CD4-positive, alpha-beta memory T cell (primary cell): ENCODE results near the gene PCDHGB1. TPM values are rescaled to one million over a fixed set of nuclear protein-coding genes. Genes with fewer than 3 reads are reported as not detected.

Experiments used
- CTCF ChIA-PET: fragments of 350-600 bp; sonication (Branson Sonifier 250); formaldehyde crosslinking; loops from one replicate; lab custom pipeline; 2021; ENCODE audit warnings: inconsistent platforms; ENCODE audit not compliant: partially characterized antibody; lab: Charles Lee
- POLR2A ChIA-PET: fragments of 350-600 bp; sonication (Branson Sonifier 250); formaldehyde crosslinking; loops from one replicate; lab custom pipeline; 2021; ENCODE audit not compliant: partially characterized antibody; lab: Charles Lee
- DNase-seq, 5 donors: peaks; one replicate each; pipeline versions ENCODE4 v3.0.0 to v3.0.0-alpha.2; 2020 to 2022; ENCODE audit warnings: mixed read lengths in 1 of 5
- H3K27ac ChIP-seq: one replicate; pipeline ENCODE4 v1.7.0; 2013; ENCODE audit warnings: low read depth, low read length
- H3K27me3 ChIP-seq: 2 replicates; pipeline ENCODE4 v1.7.0; 2013; ENCODE audit warnings: mild to moderate bottlenecking, low read length, moderate library complexity; ENCODE audit not compliant: insufficient read depth
- H3K36me3 ChIP-seq: 2 replicates; pipeline ENCODE4 v1.7.0; 2013; ENCODE audit warnings: mild to moderate bottlenecking, low read length, moderate library complexity; ENCODE audit not compliant: insufficient read depth
- H3K4me1 ChIP-seq: 2 replicates; pipeline ENCODE4 v1.7.0; 2013; ENCODE audit warnings: mild to moderate bottlenecking, low read length, moderate library complexity; ENCODE audit not compliant: insufficient read depth
- H3K4me3 ChIP-seq, 2 donors: one replicate each; pipeline ENCODE4 v1.7.0; 2013; ENCODE audit warnings: low read length in 2 of 2, mild to moderate bottlenecking in 1 of 2
- H3K9me3 ChIP-seq, 2 donors: one replicate each; pipeline ENCODE4 v1.7.0; 2013; ENCODE audit warnings: low read length in 2 of 2, control low read depth in 1 of 2; ENCODE audit not compliant: control insufficient read depth in 1 of 2
- H3K27ac Mint-ChIP-seq, 7 donors: one replicate each; pipeline ENCODE4 v1.8.0; 2020 to 2021; ENCODE audit warnings: mixed read lengths in 7 of 7, mild to moderate bottlenecking in 6 of 7, inconsistent platforms in 3 of 7, moderate library complexity in 3 of 7
- H3K27me3 Mint-ChIP-seq, 2 donors: one replicate each; pipeline ENCODE4 v1.8.0; 2020 to 2021; ENCODE audit warnings: mixed read lengths in 2 of 2
- H3K36me3 Mint-ChIP-seq, 2 donors: one replicate each; pipeline ENCODE4 v1.8.0; 2020 to 2021; ENCODE audit warnings: mixed read lengths in 2 of 2, inconsistent platforms in 1 of 2, mild to moderate bottlenecking in 1 of 2
- H3K4me1 Mint-ChIP-seq, 4 donors: one replicate each; pipeline ENCODE4 v1.8.0; 2020 to 2021; ENCODE audit warnings: mixed read lengths in 4 of 4, mild to moderate bottlenecking in 1 of 4
- H3K4me3 Mint-ChIP-seq, 8 donors: one replicate each; pipeline ENCODE4 v1.8.0; 2020 to 2021; ENCODE audit warnings: mixed read lengths in 8 of 8, mild to moderate bottlenecking in 7 of 8, moderate library complexity in 6 of 8, inconsistent platforms in 3 of 8
- H3K9me3 Mint-ChIP-seq, 8 donors: one replicate each; pipeline ENCODE4 v1.8.0; 2020 to 2021; ENCODE audit warnings: mixed read lengths in 8 of 8, mild to moderate bottlenecking in 5 of 8, inconsistent platforms in 3 of 8, moderate library complexity in 1 of 8
- intact Hi-C: fragments of 100-400 bp; cut with micrococcal nuclease; formaldehyde crosslinking; loops from one replicate; pipeline ENCODE4 v1.15.1; 2023
- polyA plus RNA-seq, 2 donors: library from polyadenylated mRNA; unstranded; fragments of 300-500 nt; fragmentation: Illumina TruSeq; gene quantifications; one replicate each; pipeline ENCODE4 v1.2.3, GENCODE V29; 2021
- total RNA-seq, 2 experiments: library from RNA; stranded (reverse); gene quantifications; one replicate each; pipeline ENCODE4 v1.2.3, GENCODE V29; 2021

Gene PCDHGB1
- total and polyA plus RNA-seq, 4 experiments from 2014 or later: 0.17 to 0.26 TPM; not detected in 2

DNA sequence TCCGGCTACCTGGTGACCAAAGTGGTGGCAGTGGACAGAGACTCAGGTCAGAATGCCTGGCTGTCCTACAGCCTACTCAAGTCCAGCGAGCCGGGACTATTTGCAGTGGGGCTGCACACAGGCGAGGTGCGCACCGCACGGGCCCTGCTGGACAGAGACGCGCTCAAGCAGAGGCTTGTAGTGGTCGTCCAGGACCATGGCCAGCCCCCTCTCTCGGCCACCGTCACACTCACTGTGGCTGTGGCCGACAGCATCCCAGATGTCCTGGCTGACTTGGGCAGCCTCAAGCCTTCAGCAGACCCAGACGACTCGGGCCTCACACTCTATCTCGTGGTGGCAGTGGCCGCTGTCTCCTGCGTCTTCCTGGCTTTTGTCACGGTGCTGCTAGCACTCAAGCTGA lies 7.1 kb downstream of the PCDHGB1 start:
- POLR2A ChIA-PET: no interaction called here
- CTCF ChIA-PET: no interaction called here
- peaks cover 8 to 10% of the 10 kb centered on the region in 2 donors for H3K36me3 Mint-ChIP-seq
- H3K27ac Mint-ChIP-seq: no peak overlapping the region
- peaks cover 0 to 5% (median 2%) of the 10 kb centered on the region in 4 donors for H3K4me1 Mint-ChIP-seq
- no peak overlapping the region for H3K4me3 Mint-ChIP-seq
- H3K4me1 ChIP-seq: no peaks in the 10 kb centered on the region
- no peak for DNase-seq
- H3K4me3 ChIP-seq: no peak overlapping the region
- intact Hi-C loops: loop anchor here (10.0 kb wide), 1 partner anchor 198 kb away; no protein-coding TSS in a partner anchor
- H3K9me3 ChIP-seq: peaks cover 0 to 4% of the 10 kb centered on the region in 2 donors
- H3K27me3 Mint-ChIP-seq: peaks cover 43 to 45% of the 10 kb centered on the region in 2 donors
- no peak overlapping the region for H3K27ac ChIP-seq
- peaks cover 11% of the 10 kb centered on the region for H3K27me3 ChIP-seq
- H3K9me3 Mint-ChIP-seq: peaks cover 0 to 65% (median 52%) of the 10 kb centered on the region in 8 donors
- H3K36me3 ChIP-seq: no peaks in the 10 kb centered on the region

DNA sequence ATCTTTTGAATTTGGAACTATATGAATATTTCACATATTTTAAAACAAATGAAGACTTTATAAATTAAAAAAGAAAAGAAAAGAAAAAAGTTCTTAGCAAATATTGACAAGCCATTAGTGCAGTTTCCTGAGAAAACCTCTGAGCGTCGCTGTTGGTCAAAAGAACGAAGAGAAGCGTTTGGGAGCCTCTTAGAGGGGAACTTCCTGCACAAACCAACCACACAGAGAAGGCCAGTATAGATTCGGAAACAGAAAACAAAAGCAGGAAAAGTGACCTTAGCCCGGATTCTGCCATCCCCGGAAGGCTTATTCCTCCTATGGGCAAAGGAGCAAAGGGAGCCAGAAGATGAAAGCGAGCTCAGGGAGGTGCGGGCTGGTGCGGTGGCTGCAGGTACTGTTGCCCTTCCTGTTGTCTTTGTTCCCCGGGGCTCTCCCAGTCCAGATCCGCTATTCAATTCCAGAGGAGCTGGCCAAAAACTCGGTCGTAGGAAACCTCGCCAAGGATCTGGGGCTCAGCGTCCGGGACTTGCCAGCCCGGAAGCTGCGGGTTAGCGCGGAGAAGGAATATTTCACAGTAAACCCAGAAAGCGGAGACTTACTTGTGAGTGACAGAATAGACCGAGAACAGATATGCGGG lies 10.0 kb downstream of the PCDHGB1 start, which contains the start of gene PCDHGB2:
TSS of gene PCDHGB2 (plus strand) at position 205 of the 637 bp plus-strand sequence. CDS start at position 347, 142 bp downstream.
- Mint-ChIP-seq H3K4me3 (peak within 1 kb of the TSS; percentile 71 to 89 (median 80)), H3K4me1 (peaks cover 0 to 5% (median 2%) of the 10 kb centered on the region in 4 donors), H3K36me3 (peaks cover 9 to 12% of the 10 kb centered on the region in 2 donors), H3K27me3 (peaks cover 50 to 52% of the 10 kb centered on the region in 2 donors), H3K9me3 (peaks cover 2 to 77% (median 64%) of the 10 kb centered on the region in 8 donors), H3K27ac (peak within 1 kb of the TSS in 6 of 7 donors; percentile 17 to 75 (median 34))
- Histone ChIP-seq H3K27me3 (peaks cover 11% of the 10 kb centered on the region), H3K9me3 (peaks cover 0 to 4% of the 10 kb centered on the region in 2 donors), H3K36me3 (no peaks in the 10 kb centered on the region), H3K4me1 (no peaks in the 10 kb centered on the region), H3K4me3 (peak within 1 kb of the TSS; percentile 13 to 42), H3K27ac (no peak within 1 kb of the TSS)
- CTCF ChIA-PET: interaction anchor here (1.0 kb wide), 1 partner anchor 198 kb away, joined by 4 read pairs; no protein-coding TSS in a partner anchor
- intact Hi-C loops: loop anchor here (10.0 kb wide), 1 partner anchor 195 kb away; no protein-coding TSS in a partner anchor
- peak in 1 of 5 donors; percentile 19 for DNase-seq
- POLR2A ChIA-PET: no interaction called here

DNA sequence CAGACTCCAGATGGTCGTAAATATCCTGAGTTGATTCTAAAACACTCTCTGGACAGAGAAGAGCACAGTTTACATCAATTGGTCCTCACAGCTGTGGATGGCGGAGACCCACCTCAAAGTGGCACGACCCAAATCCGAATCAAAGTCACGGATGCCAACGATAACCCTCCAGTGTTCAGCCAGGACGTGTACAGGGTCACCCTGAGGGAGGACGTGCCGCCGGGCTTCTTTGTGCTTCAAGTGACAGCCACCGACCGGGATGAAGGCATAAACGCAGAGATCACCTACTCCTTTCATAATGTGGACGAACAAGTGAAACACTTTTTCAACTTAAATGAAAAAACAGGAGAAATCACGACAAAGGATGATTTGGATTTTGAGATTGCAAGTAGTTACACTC lies 10.8 kb downstream of the PCDHGB1 start:
- no peak overlapping the region for H3K4me3 ChIP-seq
- Mint-ChIP-seq H3K27ac (peak overlapping the region in 4 of 7 donors; percentile 8 to 53 (median 28)), H3K4me1 (peaks cover 0 to 5% (median 2%) of the 10 kb centered on the region in 4 donors), H3K36me3 (peaks cover 9 to 12% of the 10 kb centered on the region in 2 donors), H3K27me3 (peaks cover 57% of the 10 kb centered on the region in 2 donors), H3K9me3 (peaks cover 5 to 77% (median 68%) of the 10 kb centered on the region in 8 donors), H3K4me3 (peak overlapping the region in 1 of 8 donors; percentile 15)
- POLR2A ChIA-PET: no interaction called here
- H3K4me1 ChIP-seq: no peaks in the 10 kb centered on the region
- H3K36me3 ChIP-seq: no peaks in the 10 kb centered on the region
- CTCF ChIA-PET: no interaction called here
- DNase-seq: no peak
- intact Hi-C loops: no loop called here
- no peak overlapping the region for H3K27ac ChIP-seq
- peaks cover 0 to 4% of the 10 kb centered on the region in 2 donors for H3K9me3 ChIP-seq
- peaks cover 12% of the 10 kb centered on the region for H3K27me3 ChIP-seq

DNA sequence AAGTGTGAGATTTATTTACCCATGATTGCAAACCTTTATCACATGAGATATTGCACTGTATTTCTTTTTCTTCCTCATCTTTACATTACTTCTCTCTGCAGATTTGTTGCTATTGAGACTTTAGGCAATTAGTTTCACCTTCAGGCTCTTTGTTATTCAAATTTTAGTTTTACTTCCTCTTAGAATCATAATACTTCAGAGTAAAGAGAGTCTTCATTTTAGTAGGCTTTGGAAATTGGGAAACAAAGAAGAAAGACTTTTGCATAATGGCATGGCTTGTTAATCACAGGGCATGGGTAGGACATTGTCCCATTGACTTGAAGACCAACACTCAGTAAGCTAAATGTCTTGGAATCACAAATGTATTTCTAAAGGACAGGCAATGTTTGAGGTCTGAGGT lies 12.8 kb downstream of the PCDHGB1 start:
- CTCF ChIA-PET: no interaction called here
- POLR2A ChIA-PET: no interaction called here

GRCh38 chr5:141363952-141364660 lies 14.2 kb downstream of the PCDHGB1 start, which contains the start of gene PCDHGA5:
PCDHGA5 (plus strand) TSS chr5:141364162; CDS start chr5:141364331, 169 bp downstream.
- Mint-ChIP-seq H3K4me3 (no peak within 1 kb of the TSS), H3K27ac (peak within 1 kb of the TSS in 1 of 7 donors; percentile 51), H3K4me1 (peaks cover 0 to 5% (median 2%) of the 10 kb centered on the region in 4 donors), H3K36me3 (peaks cover 9 to 14% of the 10 kb centered on the region in 2 donors), H3K27me3 (peaks cover 43 to 55% of the 10 kb centered on the region in 2 donors), H3K9me3 (peaks cover 5 to 72% (median 67%) of the 10 kb centered on the region in 8 donors)
- Histone ChIP-seq H3K9me3 (peaks cover 0 to 4% of the 10 kb centered on the region in 2 donors), H3K27me3 (peaks cover 13% of the 10 kb centered on the region), H3K36me3 (no peaks in the 10 kb centered on the region), H3K4me3 (no peak within 1 kb of the TSS), H3K27ac (no peak within 1 kb of the TSS), H3K4me1 (no peaks in the 10 kb centered on the region)
- POLR2A ChIA-PET: no interaction called here
- CTCF ChIA-PET: no interaction called here
- intact Hi-C loops: no loop called here
- no peak for DNase-seq

More for the DNA sequence above, 12.8 kb downstream of the PCDHGB1 start:
- Histone ChIP-seq H3K4me1 (no peaks in the 10 kb centered on the region), H3K4me3 (no peak overlapping the region), H3K36me3 (no peaks in the 10 kb centered on the region), H3K27ac (no peak overlapping the region), H3K9me3 (peaks cover 0 to 4% of the 10 kb centered on the region in 2 donors), H3K27me3 (peaks cover 14% of the 10 kb centered on the region)
- no peak for DNase-seq
- peaks cover 5 to 77% (median 67%) of the 10 kb centered on the region in 8 donors for H3K9me3 Mint-ChIP-seq
- H3K4me1 Mint-ChIP-seq: peaks cover 0 to 5% (median 2%) of the 10 kb centered on the region in 4 donors
- peaks cover 51 to 57% of the 10 kb centered on the region in 2 donors for H3K27me3 Mint-ChIP-seq
- intact Hi-C loops: no loop called here
- H3K36me3 Mint-ChIP-seq: peaks cover 9 to 14% of the 10 kb centered on the region in 2 donors
- H3K27ac Mint-ChIP-seq: peak overlapping the region in 1 of 7 donors; percentile 75
- H3K4me3 Mint-ChIP-seq: peak overlapping the region in 2 of 8 donors; percentile 40 to 42

DNA sequence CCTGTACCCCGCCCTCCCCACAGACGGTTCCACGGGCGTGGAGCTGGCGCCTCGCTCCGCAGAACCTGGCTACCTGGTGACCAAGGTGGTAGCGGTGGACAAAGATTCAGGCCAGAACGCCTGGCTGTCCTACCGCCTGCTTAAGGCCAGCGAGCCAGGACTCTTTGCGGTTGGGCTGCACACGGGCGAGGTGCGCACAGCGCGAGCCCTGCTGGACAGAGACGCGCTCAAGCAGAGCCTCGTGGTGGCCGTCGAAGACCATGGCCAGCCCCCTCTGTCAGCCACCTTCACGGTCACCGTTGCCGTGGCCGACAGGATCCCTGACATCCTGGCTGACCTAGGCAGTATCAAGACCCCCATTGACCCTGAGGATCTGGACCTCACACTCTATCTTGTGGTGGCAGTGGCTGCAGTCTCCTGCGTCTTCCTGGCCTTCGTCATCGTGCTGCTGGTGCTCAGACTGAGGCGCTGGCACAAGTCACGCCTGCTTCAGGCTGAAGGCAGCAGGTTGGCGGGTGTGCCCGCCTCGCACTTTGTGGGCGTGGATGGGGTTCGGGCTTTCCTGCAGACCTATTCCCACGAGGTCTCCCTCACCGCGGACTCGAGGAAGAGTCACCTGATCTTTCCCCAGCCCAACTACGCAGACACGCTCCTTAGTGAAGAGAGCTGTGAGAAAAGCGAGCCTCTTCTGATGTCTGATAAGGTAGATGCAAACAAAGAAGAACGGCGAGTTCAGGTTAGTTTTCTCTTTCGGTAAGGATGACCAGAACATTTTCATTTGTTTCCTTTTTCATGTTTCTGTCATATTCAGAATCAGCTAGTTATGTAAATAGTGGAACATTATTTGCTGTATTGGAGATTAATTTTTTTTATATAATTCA lies 16.4 kb downstream of the PCDHGB1 start:
- Mint-ChIP-seq H3K27ac (peak overlapping the region in 1 of 7 donors; percentile 46), H3K9me3 (peaks cover 5 to 73% (median 56%) of the 10 kb centered on the region in 8 donors), H3K4me3 (no peak overlapping the region), H3K27me3 (peaks cover 47 to 53% of the 10 kb centered on the region in 2 donors), H3K36me3 (peaks cover 5 to 9% of the 10 kb centered on the region in 2 donors), H3K4me1 (peaks cover 2 to 11% (median 6%) of the 10 kb centered on the region in 4 donors)
- DNase-seq: no peak
- ChIA-PET CTCF (no interaction called here), POLR2A (no interaction called here)
- intact Hi-C loops: no loop called here
- H3K4me1 ChIP-seq: peaks cover 6% of the 10 kb centered on the region
- H3K4me3 ChIP-seq: no peak overlapping the region
- peaks cover 0 to 2% of the 10 kb centered on the region in 2 donors for H3K9me3 ChIP-seq
- peaks cover 13% of the 10 kb centered on the region for H3K27me3 ChIP-seq
- no peak overlapping the region for H3K27ac ChIP-seq
- no peaks in the 10 kb centered on the region for H3K36me3 ChIP-seq
